Astrocyte (in vitro differentiated cells and primary cell): ENCODE results near the gene MBNL1. TPM values are rescaled to one million over a fixed set of nuclear protein-coding genes. Genes with fewer than 3 reads are reported as not detected.

Source experiments
- DNase-seq: peaks from one replicate; pipeline ENCODE4 v3.0.0-alpha.2; 2010; ENCODE audit warnings: low read depth
- FAIRE-seq: peaks from 2 replicates; lab custom pipeline; 2011; peaks lifted over from hg19 to GRCh38; lab: Jason Lieb, UNC
- H2AFZ ChIP-seq: 2 replicates; pipeline ENCODE4 v1.6.0; 2012; ENCODE audit warnings: low read depth, low read length, inconsistent platforms
- H3K27ac ChIP-seq: 2 replicates; pipeline ENCODE4 v1.5.1; 2011; ENCODE audit warnings: low read depth, low read length, inconsistent platforms
- H3K27me3 ChIP-seq: 2 replicates; pipeline ENCODE4 v1.6.0; 2011; ENCODE audit warnings: low read length, inconsistent platforms; ENCODE audit not compliant: insufficient read depth
- H3K36me3 ChIP-seq: 2 replicates; pipeline ENCODE4 v1.5.1; 2011; ENCODE audit warnings: low read length, inconsistent platforms; ENCODE audit not compliant: insufficient read depth
- H3K4me1 ChIP-seq: 2 replicates; pipeline ENCODE4 v1.5.1; 2011; ENCODE audit warnings: low read length, inconsistent platforms; ENCODE audit not compliant: insufficient read depth
- H3K4me2 ChIP-seq: 2 replicates; pipeline ENCODE4 v1.6.0; 2012; ENCODE audit warnings: low read length, inconsistent platforms
- H3K4me3 ChIP-seq: 2 replicates; pipeline ENCODE4 v1.5.1; 2011; ENCODE audit warnings: low read depth, mild to moderate bottlenecking, low read length, inconsistent platforms; ENCODE audit not compliant: insufficient read depth
- H3K79me2 ChIP-seq: 2 replicates; pipeline ENCODE4 v1.6.0; 2012; ENCODE audit warnings: mild to moderate bottlenecking, low read length, inconsistent platforms; ENCODE audit not compliant: insufficient read depth
- H3K9ac ChIP-seq: 2 replicates; pipeline ENCODE4 v1.6.0; 2012; ENCODE audit warnings: mild to moderate bottlenecking, low read length, inconsistent platforms
- H3K9me3 ChIP-seq: 2 replicates; pipeline ENCODE4 v1.5.1; 2012; ENCODE audit warnings: low read depth, mild to moderate bottlenecking, low read length, inconsistent platforms; ENCODE audit not compliant: insufficient read depth
- H4K20me1 ChIP-seq: 2 replicates; pipeline ENCODE4 v1.6.0; 2012; ENCODE audit warnings: low read length, inconsistent platforms; ENCODE audit not compliant: insufficient read depth
- H3K27ac Mint-ChIP-seq: one replicate; pipeline ENCODE4 v1.8.0; 2021; ENCODE audit warnings: mild to moderate bottlenecking, mixed read lengths; ENCODE audit not compliant: unreplicated experiment
- H3K27me3 Mint-ChIP-seq: one replicate; pipeline ENCODE4 v1.8.0; 2021; ENCODE audit warnings: low read depth, mixed read lengths; ENCODE audit not compliant: unreplicated experiment
- H3K36me3 Mint-ChIP-seq: one replicate; pipeline ENCODE4 v1.8.0; 2021; ENCODE audit warnings: low read depth, mixed read lengths; ENCODE audit not compliant: unreplicated experiment
- H3K4me1 Mint-ChIP-seq: one replicate; pipeline ENCODE4 v1.8.0; 2021; ENCODE audit warnings: low read depth, mixed read lengths; ENCODE audit not compliant: unreplicated experiment
- H3K4me3 Mint-ChIP-seq: one replicate; pipeline ENCODE4 v1.8.0; 2021; ENCODE audit warnings: mild to moderate bottlenecking, moderate library complexity, mixed read lengths; ENCODE audit not compliant: unreplicated experiment
- H3K9me3 Mint-ChIP-seq: one replicate; pipeline ENCODE4 v1.8.0; 2021; ENCODE audit warnings: mild to moderate bottlenecking, mixed read lengths; ENCODE audit not compliant: unreplicated experiment
- EZH2 ChIP-seq: IDR thresholded peaks from 2 replicates; pipeline ENCODE4 v1.6.1; 2012; ENCODE audit warnings: mild to moderate bottlenecking, low read length, inconsistent platforms; ENCODE audit not compliant: insufficient read depth
- total RNA-seq: library from RNA; stranded (reverse); gene quantifications from 2 replicates; pipeline ENCODE4 v1.2.1, GENCODE V29; 2021
- TF ChIP-seq, protein P1 (sequence below): IDR thresholded peaks from 2 replicates; pipeline ENCODE4 v1.5.1; 2011; ENCODE audit warnings: low read depth, mild to moderate bottlenecking, inconsistent platforms, low read length, moderate library complexity; ENCODE audit not compliant: insufficient read depth

MBNL1 gene
- total RNA-seq, 1 donor from 2014 or later: 93.1 TPM

- DNase-seq: peak; percentile 65
- no peak overlapping the region for H3K4me2 ChIP-seq
Measured at GRCh38 chr3:152399374-152399773, 130.6 kb downstream of the MBNL1 start.

GRCh38 chr3:152400887-152401286 lies 132.2 kb downstream of the MBNL1 start:
- Histone ChIP-seq H3K27me3 (no peaks in the 10 kb centered on the region), H3K4me1 (peaks cover 25% of the 10 kb centered on the region), H3K27ac (peak overlapping the region; percentile 67), H3K4me3 (no peak overlapping the region), H2AFZ (no peak overlapping the region), H4K20me1 (peaks cover 69% of the 10 kb centered on the region), H3K4me2 (peak overlapping the region; percentile 24), H3K36me3 (no peaks in the 10 kb centered on the region), H3K79me2 (peaks cover 99% of the 10 kb centered on the region), H3K9ac (no peak overlapping the region), H3K9me3 (no peaks in the 10 kb centered on the region)
- no peaks in the 10 kb centered on the region for H3K9me3 Mint-ChIP-seq
- peak; percentile 85 for DNase-seq
- TF ChIP-seq, protein P1, sequence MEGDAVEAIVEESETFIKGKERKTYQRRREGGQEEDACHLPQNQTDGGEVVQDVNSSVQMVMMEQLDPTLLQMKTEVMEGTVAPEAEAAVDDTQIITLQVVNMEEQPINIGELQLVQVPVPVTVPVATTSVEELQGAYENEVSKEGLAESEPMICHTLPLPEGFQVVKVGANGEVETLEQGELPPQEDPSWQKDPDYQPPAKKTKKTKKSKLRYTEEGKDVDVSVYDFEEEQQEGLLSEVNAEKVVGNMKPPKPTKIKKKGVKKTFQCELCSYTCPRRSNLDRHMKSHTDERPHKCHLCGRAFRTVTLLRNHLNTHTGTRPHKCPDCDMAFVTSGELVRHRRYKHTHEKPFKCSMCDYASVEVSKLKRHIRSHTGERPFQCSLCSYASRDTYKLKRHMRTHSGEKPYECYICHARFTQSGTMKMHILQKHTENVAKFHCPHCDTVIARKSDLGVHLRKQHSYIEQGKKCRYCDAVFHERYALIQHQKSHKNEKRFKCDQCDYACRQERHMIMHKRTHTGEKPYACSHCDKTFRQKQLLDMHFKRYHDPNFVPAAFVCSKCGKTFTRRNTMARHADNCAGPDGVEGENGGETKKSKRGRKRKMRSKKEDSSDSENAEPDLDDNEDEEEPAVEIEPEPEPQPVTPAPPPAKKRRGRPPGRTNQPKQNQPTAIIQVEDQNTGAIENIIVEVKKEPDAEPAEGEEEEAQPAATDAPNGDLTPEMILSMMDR: no peak
- no peak for TF ChIP-seq EZH2
- peaks cover 4% of the 10 kb centered on the region for H3K36me3 Mint-ChIP-seq
- H3K4me3 Mint-ChIP-seq: no peak overlapping the region
- no peaks in the 10 kb centered on the region for H3K27me3 Mint-ChIP-seq
- peaks cover 54% of the 10 kb centered on the region for H3K4me1 Mint-ChIP-seq
- no peak overlapping the region for H3K27ac Mint-ChIP-seq
- FAIRE-seq: no peak

More at GRCh38 chr3:152399374-152399773, 130.6 kb downstream of the MBNL1 start:
- H3K4me3 ChIP-seq: no peak overlapping the region
- H3K4me1 ChIP-seq: peaks cover 25% of the 10 kb centered on the region
- Mint-ChIP-seq H3K9me3 (no peaks in the 10 kb centered on the region), H3K27ac (peak overlapping the region; percentile 42), H3K36me3 (peaks cover 7% of the 10 kb centered on the region), H3K27me3 (no peaks in the 10 kb centered on the region), H3K4me3 (no peak overlapping the region), H3K4me1 (peaks cover 48% of the 10 kb centered on the region)
- H3K9ac ChIP-seq: no peak overlapping the region
- no peaks in the 10 kb centered on the region for H3K27me3 ChIP-seq
- H2AFZ ChIP-seq: no peak overlapping the region
- peaks cover 100% of the 10 kb centered on the region for H3K79me2 ChIP-seq
- no peak for FAIRE-seq
- peak overlapping the region; percentile 2 for H3K27ac ChIP-seq
- H3K36me3 ChIP-seq: no peaks in the 10 kb centered on the region
- H4K20me1 ChIP-seq: peaks cover 70% of the 10 kb centered on the region
- H3K9me3 ChIP-seq: no peaks in the 10 kb centered on the region
- no peak for TF ChIP-seq EZH2
- TF ChIP-seq, protein P1: no peak

GRCh38 chr3:152402695-152403451 lies 134.1 kb downstream of the MBNL1 start:
- TF ChIP-seq, protein P1: no peak
- TF ChIP-seq EZH2: no peak
- no peaks in the 10 kb centered on the region for H3K36me3 Mint-ChIP-seq
- no peak overlapping the region for H3K4me3 Mint-ChIP-seq
- H3K9ac ChIP-seq: no peak overlapping the region
- H3K27ac Mint-ChIP-seq: peak overlapping the region; percentile 71
- peaks cover 25% of the 10 kb centered on the region for H3K4me1 ChIP-seq
- H2AFZ ChIP-seq: no peak overlapping the region
- peaks cover 55% of the 10 kb centered on the region for H3K4me1 Mint-ChIP-seq
- H3K27me3 ChIP-seq: no peaks in the 10 kb centered on the region
- H4K20me1 ChIP-seq: peaks cover 81% of the 10 kb centered on the region
- H3K36me3 ChIP-seq: no peaks in the 10 kb centered on the region
- FAIRE-seq: no peak
- peak overlapping the region; percentile 8 for H3K27ac ChIP-seq
- H3K9me3 Mint-ChIP-seq: no peaks in the 10 kb centered on the region
- no peaks in the 10 kb centered on the region for H3K27me3 Mint-ChIP-seq
- no peak overlapping the region for H3K4me3 ChIP-seq
- H3K79me2 ChIP-seq: peaks cover 99% of the 10 kb centered on the region
- no peak overlapping the region for H3K4me2 ChIP-seq
- H3K9me3 ChIP-seq: no peaks in the 10 kb centered on the region
- peak; percentile 78 for DNase-seq
